ENCODE measurements around the gene ARHGEF7.

Gene ARHGEF7

DNA sequence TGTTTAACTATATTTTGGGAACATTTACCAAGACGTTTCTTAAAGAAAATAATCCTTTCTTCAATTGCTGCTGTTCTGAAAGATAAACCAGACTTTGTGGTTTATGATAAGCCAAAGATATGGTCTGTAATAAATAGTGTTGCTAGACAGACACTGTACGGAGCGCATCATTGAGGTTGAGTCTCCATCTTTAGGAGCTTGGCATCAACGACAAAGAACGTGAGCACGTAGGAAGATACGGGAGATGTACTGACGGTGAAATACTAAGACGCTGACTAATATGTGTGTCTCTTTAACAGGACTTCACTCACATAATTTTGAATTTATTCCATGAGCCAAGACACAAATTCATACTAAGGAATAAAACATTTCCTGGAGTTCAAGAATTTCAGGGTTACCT lies 221.6 kb downstream of the ARHGEF7 start:
- H4K5ac ChIP-seq (ENCODE audit: low read length), result no peak overlapping the region
- no peak overlapping the region for H2BK120ac ChIP-seq (ENCODE audit: low read depth, low read length)
- H2BK15ac ChIP-seq (replicated peaks; ENCODE audit: low read depth), result no peak overlapping the region
- no peaks in the 10 kb centered on the region for H3K79me2 ChIP-seq (ENCODE audit: control insufficient read depth, insufficient read depth, low read length)
- H3K4me3 ChIP-seq (ENCODE audit: low read length), result no peak overlapping the region
- H3K9ac ChIP-seq (ENCODE audit: low read length), result no peak overlapping the region
- no peak overlapping the region for H2BK5ac ChIP-seq (ENCODE audit: low read length)
- H3K18ac ChIP-seq (ENCODE audit: low read length), result no peak overlapping the region
- no peaks in the 10 kb centered on the region for H3K27me3 ChIP-seq (ENCODE audit: insufficient read depth, low read length, poor library complexity)
- no peak overlapping the region for H2AK5ac ChIP-seq (ENCODE audit: low read length)
- H3K79me1 ChIP-seq (ENCODE audit: low read length), result no peaks in the 10 kb centered on the region
- WGBS (ENCODE audit: extremely low coverage, insufficient coverage, low lambda C conversion rate), result no CpG with 5 or more reads among the region's 9 CpGs
- no peaks in the 10 kb centered on the region for H3K4me1 ChIP-seq (ENCODE audit: control insufficient read depth, low read depth, low read length)
- no peak overlapping the region for H3K4me2 ChIP-seq (ENCODE audit: low read length)
- no peak overlapping the region for H4K8ac ChIP-seq (ENCODE audit: low read depth, low read length)
- H3K4ac ChIP-seq (ENCODE audit: low read depth, low read length), result no peak overlapping the region
- H3K27ac ChIP-seq (ENCODE audit: low read depth, low read length), result no peak overlapping the region
- no peak overlapping the region for H3K56ac ChIP-seq (ENCODE audit: low read length)
- no peaks in the 10 kb centered on the region for H3K36me3 ChIP-seq (ENCODE audit: control insufficient read depth, insufficient read depth, low read length)
- H3K23ac ChIP-seq (ENCODE audit: low read length), result no peak overlapping the region
- no peak for DNase-seq

DNA sequence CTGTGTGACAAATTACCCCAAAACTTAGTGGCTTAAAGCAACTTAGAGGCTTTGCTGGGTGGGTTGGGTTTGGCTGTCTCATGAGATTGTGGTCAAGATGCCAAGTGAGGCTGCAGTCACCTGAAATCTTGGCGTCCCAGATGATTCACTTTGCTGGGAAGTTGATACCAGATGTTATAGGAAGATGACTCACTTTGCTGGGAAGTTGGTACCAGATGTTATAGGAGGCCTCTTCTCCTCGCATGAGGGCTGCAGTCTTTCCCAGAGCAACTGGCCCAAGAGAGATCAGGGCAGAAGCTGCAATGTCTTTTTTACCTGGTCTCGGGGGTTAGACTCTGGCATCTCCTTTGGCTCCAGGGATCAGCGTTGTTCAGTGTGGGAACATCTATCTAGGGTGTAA lies 222.1 kb downstream of the ARHGEF7 start:
- Histone ChIP-seq H2BK15ac (replicated peaks; ENCODE audit: low read depth) (no peak overlapping the region), H4K5ac (ENCODE audit: low read length) (no peak overlapping the region), H3K27me3 (ENCODE audit: insufficient read depth, low read length, poor library complexity) (no peaks in the 10 kb centered on the region), H3K79me2 (ENCODE audit: control insufficient read depth, insufficient read depth, low read length) (no peaks in the 10 kb centered on the region), H3K79me1 (ENCODE audit: low read length) (no peaks in the 10 kb centered on the region), H3K4me2 (ENCODE audit: low read length) (no peak overlapping the region), H4K8ac (ENCODE audit: low read depth, low read length) (no peak overlapping the region), H3K4me3 (ENCODE audit: low read length) (no peak overlapping the region), H3K4me1 (ENCODE audit: control insufficient read depth, low read depth, low read length) (no peaks in the 10 kb centered on the region), H3K27ac (ENCODE audit: low read depth, low read length) (no peak overlapping the region), H3K4ac (ENCODE audit: low read depth, low read length) (no peak overlapping the region), H3K18ac (ENCODE audit: low read length) (no peak overlapping the region), H3K36me3 (ENCODE audit: control insufficient read depth, insufficient read depth, low read length) (no peaks in the 10 kb centered on the region), H2AK5ac (ENCODE audit: low read length) (no peak overlapping the region), H3K56ac (ENCODE audit: low read length) (no peak overlapping the region), H3K23ac (ENCODE audit: low read length) (no peak overlapping the region), H2BK120ac (ENCODE audit: low read depth, low read length) (no peak overlapping the region), H2BK5ac (ENCODE audit: low read length) (no peak overlapping the region), H3K9ac (ENCODE audit: low read length) (no peak overlapping the region)
- DNase-seq, result no peak
- WGBS (ENCODE audit: extremely low coverage, insufficient coverage, low lambda C conversion rate), result no CpG with 5 or more reads among the region's 4 CpGs

DNA sequence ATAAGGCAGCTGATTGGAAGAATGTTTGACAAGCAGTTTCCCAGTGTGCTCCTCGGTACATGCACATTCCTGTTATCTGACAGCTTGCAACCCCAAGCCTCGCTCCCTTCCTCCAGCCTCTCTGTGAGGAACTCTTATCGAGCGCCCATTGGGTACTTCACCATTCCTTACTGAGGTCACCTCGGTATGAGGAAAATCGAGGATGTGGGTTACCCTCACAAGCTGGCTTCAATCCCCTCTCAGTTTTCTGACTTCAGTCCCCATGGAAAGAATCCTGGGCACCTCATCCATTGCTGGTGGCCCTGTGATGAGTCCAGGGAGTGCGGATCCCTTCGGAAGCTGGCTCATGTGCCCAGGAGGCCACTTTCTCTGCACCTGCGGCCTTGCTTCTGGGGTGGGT lies 222.6 kb downstream of the ARHGEF7 start:
- no peak overlapping the region for H2BK15ac ChIP-seq (replicated peaks; ENCODE audit: low read depth)
- no peak overlapping the region for H2AK5ac ChIP-seq (ENCODE audit: low read length)
- H4K8ac ChIP-seq (ENCODE audit: low read depth, low read length), result no peak overlapping the region
- no peak overlapping the region for H3K56ac ChIP-seq (ENCODE audit: low read length)
- H3K27ac ChIP-seq (ENCODE audit: low read depth, low read length), result no peak overlapping the region
- H3K23ac ChIP-seq (ENCODE audit: low read length), result no peak overlapping the region
- H3K18ac ChIP-seq (ENCODE audit: low read length), result no peak overlapping the region
- DNase-seq, result no peak
- no peaks in the 10 kb centered on the region for H3K27me3 ChIP-seq (ENCODE audit: insufficient read depth, low read length, poor library complexity)
- no peak overlapping the region for H3K4ac ChIP-seq (ENCODE audit: low read depth, low read length)
- H3K4me3 ChIP-seq (ENCODE audit: low read length), result no peak overlapping the region
- no peak overlapping the region for H3K9ac ChIP-seq (ENCODE audit: low read length)
- H3K79me2 ChIP-seq (ENCODE audit: control insufficient read depth, insufficient read depth, low read length), result no peaks in the 10 kb centered on the region
- no peaks in the 10 kb centered on the region for H3K79me1 ChIP-seq (ENCODE audit: low read length)
- H2BK120ac ChIP-seq (ENCODE audit: low read depth, low read length), result no peak overlapping the region
- no peak overlapping the region for H3K4me2 ChIP-seq (ENCODE audit: low read length)
- no CpG with 5 or more reads among the region's 9 CpGs for WGBS (ENCODE audit: extremely low coverage, insufficient coverage, low lambda C conversion rate)
- H3K4me1 ChIP-seq (ENCODE audit: control insufficient read depth, low read depth, low read length), result no peaks in the 10 kb centered on the region
- no peak overlapping the region for H2BK5ac ChIP-seq (ENCODE audit: low read length)
- no peak overlapping the region for H4K5ac ChIP-seq (ENCODE audit: low read length)
- no peaks in the 10 kb centered on the region for H3K36me3 ChIP-seq (ENCODE audit: control insufficient read depth, insufficient read depth, low read length)

DNA sequence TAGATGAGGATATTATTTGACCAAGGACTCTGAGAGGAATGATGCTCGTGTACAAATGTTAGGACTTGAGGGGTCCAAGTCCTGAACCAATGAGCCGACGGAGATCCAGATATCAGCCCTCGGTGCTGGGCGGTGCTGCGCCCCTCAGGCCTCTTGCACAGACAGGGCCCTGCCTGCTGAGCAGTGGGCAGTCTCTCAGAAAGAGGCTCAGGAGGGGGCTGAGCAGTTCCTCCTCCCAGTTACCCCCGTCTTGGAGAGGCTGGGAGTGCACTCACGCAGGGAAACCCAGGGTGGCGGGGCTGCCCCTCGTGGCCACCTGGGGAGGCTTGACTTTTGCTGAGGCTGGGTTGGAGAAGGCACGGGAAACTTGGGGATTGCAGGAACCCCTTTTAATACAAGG lies 223.7 kb downstream of the ARHGEF7 start:
- H3K4me2 ChIP-seq (ENCODE audit: low read length), result no peak overlapping the region
- H3K36me3 ChIP-seq (ENCODE audit: control insufficient read depth, insufficient read depth, low read length), result no peaks in the 10 kb centered on the region
- H2AK5ac ChIP-seq (ENCODE audit: low read length), result no peak overlapping the region
- no peak overlapping the region for H3K23ac ChIP-seq (ENCODE audit: low read length)
- no peak overlapping the region for H2BK120ac ChIP-seq (ENCODE audit: low read depth, low read length)
- no peaks in the 10 kb centered on the region for H3K4me1 ChIP-seq (ENCODE audit: control insufficient read depth, low read depth, low read length)
- no peaks in the 10 kb centered on the region for H3K27me3 ChIP-seq (ENCODE audit: insufficient read depth, low read length, poor library complexity)
- no peak overlapping the region for H3K56ac ChIP-seq (ENCODE audit: low read length)
- H2BK5ac ChIP-seq (ENCODE audit: low read length), result no peak overlapping the region
- no peak overlapping the region for H4K8ac ChIP-seq (ENCODE audit: low read depth, low read length)
- no peak overlapping the region for H2BK15ac ChIP-seq (replicated peaks; ENCODE audit: low read depth)
- H3K27ac ChIP-seq (ENCODE audit: low read depth, low read length), result no peak overlapping the region
- no peak overlapping the region for H4K5ac ChIP-seq (ENCODE audit: low read length)
- H3K18ac ChIP-seq (ENCODE audit: low read length), result no peak overlapping the region
- DNase-seq, result no peak
- WGBS (ENCODE audit: extremely low coverage, insufficient coverage, low lambda C conversion rate), result no CpG with 5 or more reads among the region's 11 CpGs
- no peak overlapping the region for H3K4ac ChIP-seq (ENCODE audit: low read depth, low read length)
- H3K4me3 ChIP-seq (ENCODE audit: low read length), result no peak overlapping the region
- no peaks in the 10 kb centered on the region for H3K79me2 ChIP-seq (ENCODE audit: control insufficient read depth, insufficient read depth, low read length)
- no peak overlapping the region for H3K9ac ChIP-seq (ENCODE audit: low read length)
- no peaks in the 10 kb centered on the region for H3K79me1 ChIP-seq (ENCODE audit: low read length)

DNA sequence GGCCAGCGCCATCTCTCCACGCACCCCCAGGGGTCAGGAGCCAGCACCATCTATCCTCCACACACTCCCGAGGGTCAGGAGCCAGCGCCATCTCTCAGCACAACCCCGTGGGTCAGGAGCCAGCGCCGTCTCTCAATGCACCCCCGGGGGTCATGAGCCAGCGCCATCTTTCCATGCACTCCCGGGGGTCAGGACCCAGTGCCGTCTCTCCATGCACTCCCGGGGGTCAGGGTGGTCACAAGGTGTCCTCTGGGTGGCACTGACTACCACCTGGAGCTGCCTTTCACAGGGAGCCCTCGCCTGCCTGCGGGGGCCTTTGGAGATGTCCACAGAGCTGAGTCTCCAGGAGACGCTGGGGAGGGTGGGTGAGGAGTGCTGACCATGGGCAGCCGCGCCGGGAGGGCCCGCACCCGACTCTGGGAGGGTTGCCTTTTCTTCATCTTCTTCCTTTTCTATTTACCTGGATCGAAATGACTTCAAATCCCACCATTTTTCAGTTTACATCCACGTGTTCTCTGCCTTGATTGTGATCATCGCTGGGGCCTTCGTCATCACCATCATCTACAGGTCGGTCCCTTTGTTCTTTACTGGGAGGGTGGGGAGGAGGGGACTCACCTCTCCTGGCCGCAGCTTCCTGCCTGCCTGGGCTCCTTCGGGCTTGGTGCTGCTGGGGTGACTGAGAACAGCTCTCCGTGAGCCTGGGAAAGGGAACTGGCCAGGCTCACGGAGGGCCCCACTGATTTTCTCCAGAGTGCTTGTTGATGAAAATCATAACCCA lies 224.4 kb downstream of the ARHGEF7 start:
- H2BK5ac ChIP-seq (ENCODE audit: low read length), result no peak overlapping the region
- H3K27me3 ChIP-seq (ENCODE audit: insufficient read depth, low read length, poor library complexity), result no peaks in the 10 kb centered on the region
- no peak overlapping the region for H3K23ac ChIP-seq (ENCODE audit: low read length)
- H3K79me2 ChIP-seq (ENCODE audit: control insufficient read depth, insufficient read depth, low read length), result no peaks in the 10 kb centered on the region
- no peak for DNase-seq
- no peak overlapping the region for H4K8ac ChIP-seq (ENCODE audit: low read depth, low read length)
- H4K5ac ChIP-seq (ENCODE audit: low read length), result no peak overlapping the region
- WGBS (ENCODE audit: extremely low coverage, insufficient coverage, low lambda C conversion rate), result no CpG with 5 or more reads among the region's 29 CpGs
- no peaks in the 10 kb centered on the region for H3K4me1 ChIP-seq (ENCODE audit: control insufficient read depth, low read depth, low read length)
- no peak overlapping the region for H3K4me3 ChIP-seq (ENCODE audit: low read length)
- no peak overlapping the region for H3K27ac ChIP-seq (ENCODE audit: low read depth, low read length)
- H3K79me1 ChIP-seq (ENCODE audit: low read length), result no peaks in the 10 kb centered on the region
- H2BK15ac ChIP-seq (replicated peaks; ENCODE audit: low read depth), result no peak overlapping the region
- H3K4ac ChIP-seq (ENCODE audit: low read depth, low read length), result no peak overlapping the region
- no peak overlapping the region for H3K9ac ChIP-seq (ENCODE audit: low read length)
- no peak overlapping the region for H3K4me2 ChIP-seq (ENCODE audit: low read length)
- no peak overlapping the region for H3K56ac ChIP-seq (ENCODE audit: low read length)
- H2AK5ac ChIP-seq (ENCODE audit: low read length), result no peak overlapping the region
- no peak overlapping the region for H2BK120ac ChIP-seq (ENCODE audit: low read depth, low read length)
- H3K36me3 ChIP-seq (ENCODE audit: control insufficient read depth, insufficient read depth, low read length), result no peaks in the 10 kb centered on the region
- H3K18ac ChIP-seq (ENCODE audit: low read length), result no peak overlapping the region

DNA sequence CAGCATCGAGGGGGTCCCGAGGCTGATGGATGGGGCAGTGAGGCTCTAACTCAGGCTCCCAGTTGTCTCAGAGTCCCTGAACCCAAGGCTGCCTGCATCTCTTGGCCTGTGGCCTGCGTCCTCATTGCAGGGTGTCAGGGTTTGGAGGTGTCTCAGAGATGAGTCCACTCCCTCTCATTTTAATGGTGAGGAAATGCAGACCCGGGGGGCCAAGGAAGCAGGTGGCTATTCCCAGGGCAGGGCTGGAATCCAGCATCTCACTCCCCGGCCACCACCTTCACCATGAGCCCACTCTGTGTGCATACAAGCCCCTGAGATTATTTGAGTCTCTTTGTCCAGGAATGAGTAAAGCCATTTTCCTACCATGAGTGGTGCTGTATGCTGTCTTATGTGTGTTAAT lies 226.8 kb downstream of the ARHGEF7 start:
- Histone ChIP-seq H3K4me3 (ENCODE audit: low read length) (no peak overlapping the region), H3K56ac (ENCODE audit: low read length) (no peak overlapping the region), H3K27me3 (ENCODE audit: insufficient read depth, low read length, poor library complexity) (no peaks in the 10 kb centered on the region), H3K79me2 (ENCODE audit: control insufficient read depth, insufficient read depth, low read length) (no peaks in the 10 kb centered on the region), H3K27ac (ENCODE audit: low read depth, low read length) (no peak overlapping the region), H2AK5ac (ENCODE audit: low read length) (no peak overlapping the region), H3K4me1 (ENCODE audit: control insufficient read depth, low read depth, low read length) (no peaks in the 10 kb centered on the region), H2BK5ac (ENCODE audit: low read length) (no peak overlapping the region), H3K4ac (ENCODE audit: low read depth, low read length) (no peak overlapping the region), H3K23ac (ENCODE audit: low read length) (no peak overlapping the region), H4K8ac (ENCODE audit: low read depth, low read length) (no peak overlapping the region), H2BK15ac (replicated peaks; ENCODE audit: low read depth) (no peak overlapping the region), H2BK120ac (ENCODE audit: low read depth, low read length) (no peak overlapping the region), H3K79me1 (ENCODE audit: low read length) (no peaks in the 10 kb centered on the region), H3K9ac (ENCODE audit: low read length) (no peak overlapping the region), H3K4me2 (ENCODE audit: low read length) (no peak overlapping the region), H3K36me3 (ENCODE audit: control insufficient read depth, insufficient read depth, low read length) (no peaks in the 10 kb centered on the region), H4K5ac (ENCODE audit: low read length) (no peak overlapping the region), H3K18ac (ENCODE audit: low read length) (no peak overlapping the region)
- WGBS (ENCODE audit: extremely low coverage, insufficient coverage, low lambda C conversion rate), result no CpG with 5 or more reads among the region's 5 CpGs
- no peak for DNase-seq

Measured in mesendoderm (in vitro differentiated cells).